HepG2 (cell line): ENCODE data around the gene CES2. TPM values are rescaled to one million over a fixed set of nuclear protein-coding genes. Genes with fewer than 3 reads are reported as not detected.

Experiments
- ATAC-seq: fragments of 200-7000 bp; cut with Tn5 transposase; 3 replicates; pipeline ENCODE4 v1.9.1; 2020; ENCODE audit warnings: mild to moderate bottlenecking, moderate library complexity
- BruUV-seq: library from RNA; stranded (reverse); fragments of 400-500 nt; replicated peaks from 2 replicates; lab custom pipeline; 2021; lab: Mats Ljungman, UMichigan
- CTCF ChIA-PET: fragments of 300-600 bp; formaldehyde crosslinking; extraction: SDS; loops from one replicate; lab custom pipeline; 2021; ENCODE audit warnings: low total read pairs, inconsistent platforms, low intra/inter-chr PET ratio; lab: Yijun Ruan, JAX
- POLR2A ChIA-PET: fragments of 350-600 bp; sonication (Branson Sonifier 250); formaldehyde crosslinking; loops from one replicate; lab custom pipeline; 2020; ENCODE audit warnings: antibody characterized with exemption, inconsistent platforms; lab: Yijun Ruan, JAX
- DNase-seq: peaks from one replicate; pipeline ENCODE4 v3.0.0-alpha.2; 2015; ENCODE audit warnings: low spot score
- FAIRE-seq: peaks from 3 replicates; lab custom pipeline; 2011; peaks lifted over from hg19 to GRCh38; lab: Jason Lieb, UNC
- H2AFZ ChIP-seq: one replicate; pipeline ENCODE4 v1.6.1; 2011; ENCODE audit warnings: low read length, inconsistent platforms
- H3K27ac ChIP-seq: fragments of 300-600 bp; 3 replicates; pipeline ENCODE4 v1.8.0; 2011; ENCODE audit warnings: mixed run types, mild to moderate bottlenecking, mixed read lengths, low read length, inconsistent platforms; ENCODE audit not compliant: insufficient read depth; ENCODE audit errors: extremely low read length
- H3K27me3 ChIP-seq, 2 experiments: fragments of 200-600 bp in 1 of 2; 2 replicates in 1 of 2; 3 replicates in 1 of 2; pipeline versions ENCODE4 v1.6.0 to v1.8.0; 2011; ENCODE audit warnings: low read length in 2 of 2, mild to moderate bottlenecking in 2 of 2, moderate library complexity in 2 of 2, inconsistent platforms in 1 of 2; ENCODE audit not compliant: insufficient read depth in 2 of 2, control insufficient read depth in 1 of 2
- H3K36me3 ChIP-seq, 2 experiments: fragments of 200-600 bp in 1 of 2; replicated peaks in 1 of 2; 2 replicates in 1 of 2; 3 replicates in 1 of 2; pipeline versions ENCODE4 v1.5.1 to v1.8.0; 2011; ENCODE audit warnings: low read length in 2 of 2, inconsistent platforms in 1 of 2; ENCODE audit not compliant: insufficient read depth in 2 of 2, control insufficient read depth in 1 of 2
- H3K4me1 ChIP-seq: 2 replicates; pipeline ENCODE4 v1.5.1; 2012; ENCODE audit warnings: low read length, inconsistent platforms; ENCODE audit not compliant: insufficient read depth
- H3K4me2 ChIP-seq: 2 replicates; pipeline ENCODE4 v1.6.0; 2011; ENCODE audit warnings: low read depth, low read length, inconsistent platforms
- H3K4me3 ChIP-seq, 3 experiments: fragments of 200-600 bp in 1 of 3; sonication (generic), shearing (Covaris generic) in 1 of 3; replicated peaks in 1 of 3; 2 replicates each; pipeline ENCODE4 v1.5.1; 2011 to 2016; ENCODE audit warnings: low read length in 3 of 3, inconsistent platforms in 2 of 3, low read depth in 2 of 3, mild to moderate bottlenecking in 2 of 3, control low read depth in 1 of 3, mixed read lengths in 1 of 3; ENCODE audit not compliant: insufficient read depth in 1 of 3
- H3K79me2 ChIP-seq: one replicate; pipeline ENCODE4 v1.6.1; 2011; ENCODE audit warnings: low read length, inconsistent platforms; ENCODE audit not compliant: insufficient read depth
- H3K9ac ChIP-seq: 2 replicates; pipeline ENCODE4 v1.6.0; 2011; ENCODE audit warnings: mild to moderate bottlenecking, low read depth, low read length, inconsistent platforms; ENCODE audit not compliant: insufficient read depth
- H3K9me3 ChIP-seq: 2 replicates; pipeline ENCODE4 v1.5.1; 2012; ENCODE audit warnings: mild to moderate bottlenecking, low read length
- H4K20me1 ChIP-seq: 2 replicates; pipeline ENCODE4 v1.6.0; 2011; ENCODE audit warnings: inconsistent platforms, mild to moderate bottlenecking, low read length, moderate library complexity; ENCODE audit not compliant: insufficient read depth
- ARNT2 ChIP-seq: sonication (generic); formaldehyde crosslinking; IDR thresholded peaks from 2 replicates; pipeline ENCODE4 v1.8.0; 2022; ENCODE audit warnings: mild to moderate bottlenecking, low read depth, missing genetic modification reagents, moderate library complexity
- BORCS8-MEF2B ChIP-seq: sonication (generic); formaldehyde crosslinking; IDR thresholded peaks from 2 replicates; pipeline ENCODE4 v1.8.0; 2022; ENCODE audit warnings: mild to moderate bottlenecking, missing genetic modification reagents
- GATAD2A ChIP-seq: IDR thresholded peaks from 2 replicates; pipeline ENCODE4 v1.6.1; 2016
- HBP1 ChIP-seq: IDR thresholded peaks from 2 replicates; pipeline ENCODE4 v1.6.1; 2016; ENCODE audit warnings: low read depth, control low read depth
- HMG20A ChIP-seq: IDR thresholded peaks from 2 replicates; pipeline ENCODE4 v1.6.1; 2016; ENCODE audit warnings: borderline replicate concordance
- IRF2 ChIP-seq: IDR thresholded peaks from 2 replicates; pipeline ENCODE4 v1.6.1; 2018; ENCODE audit warnings: missing genetic modification reagents, missing compliant biosample characterization
- IRF9 ChIP-seq: sonication (generic); formaldehyde crosslinking; IDR thresholded peaks from 2 replicates; pipeline ENCODE4 v1.8.0; 2022; ENCODE audit warnings: missing genetic modification reagents, mild to moderate bottlenecking, borderline replicate concordance
- KDM6A ChIP-seq: IDR thresholded peaks from 2 replicates; pipeline ENCODE4 v1.6.1; 2016; ENCODE audit warnings: low read depth
- SIX4 ChIP-seq: sonication (generic); formaldehyde crosslinking; IDR thresholded peaks from 2 replicates; pipeline ENCODE4 v1.4.0; 2020; ENCODE audit warnings: missing genetic modification reagents
- SRSF4 ChIP-seq: fragments of 200-400 bp; formaldehyde crosslinking; IDR thresholded peaks from one replicate; pipeline ENCODE4 v1.6.1; 2018; ENCODE audit warnings: mild to moderate bottlenecking, low read depth, low read length, moderate library complexity; ENCODE audit not compliant: poor library complexity, severe bottlenecking
- TCF7L2 ChIP-seq: IDR thresholded peaks from 2 replicates; pipeline ENCODE4 v1.6.1; 2011; ENCODE audit warnings: mild to moderate bottlenecking, low read depth, low read length, moderate library complexity
- ZNF136 ChIP-seq: sonication (generic); formaldehyde crosslinking; IDR thresholded peaks from 2 replicates; pipeline ENCODE4 v1.8.1; 2022; ENCODE audit warnings: low read depth, mild to moderate bottlenecking, moderate library complexity, missing genetic modification reagents
- ZNF253 ChIP-seq: sonication (generic); formaldehyde crosslinking; IDR thresholded peaks from 2 replicates; pipeline ENCODE4 v1.8.0; 2022; ENCODE audit warnings: mild to moderate bottlenecking, missing genetic modification reagents, borderline replicate concordance
- ZNF292 ChIP-seq: sonication (generic); formaldehyde crosslinking; IDR thresholded peaks from 2 replicates; pipeline ENCODE4 v1.8.1; 2022; ENCODE audit warnings: mild to moderate bottlenecking, low read depth, missing genetic modification reagents, borderline replicate concordance
- ZNF460 ChIP-seq: sonication (generic); formaldehyde crosslinking; IDR thresholded peaks from 2 replicates; pipeline ENCODE4 v1.5.1; 2020; ENCODE audit warnings: missing genetic modification reagents, mild to moderate bottlenecking, borderline replicate concordance
- ZNF616 ChIP-seq: sonication (generic); formaldehyde crosslinking; IDR thresholded peaks from 2 replicates; pipeline ENCODE4 v1.5.0; 2020; ENCODE audit warnings: low read depth, mild to moderate bottlenecking, missing genetic modification reagents
- ZNF747 ChIP-seq: sonication (generic); formaldehyde crosslinking; IDR thresholded peaks from 2 replicates; pipeline ENCODE4 v1.8.1; 2023; ENCODE audit warnings: missing genetic modification reagents, mild to moderate bottlenecking, borderline replicate concordance
- ZSCAN29 ChIP-seq: sonication (generic); formaldehyde crosslinking; conservative IDR thresholded peaks from 2 replicates; pipeline ENCODE4 v1.4.0; 2020; ENCODE audit warnings: mild to moderate bottlenecking, missing genetic modification reagents
- WGBS: methylation state at CpG from one replicate; pipeline ENCODE4 v1.1.6; 2017; ENCODE audit warnings: low lambda C conversion rate; 5-methylcytosine and 5-hydroxymethylcytosine counted together
- in situ Hi-C: cut with HindIII; loops from 2 replicates; pipeline ENCODE4 v1.10.0; 2017; ENCODE audit warnings: low pct_unique_long_range_greater_than_20kb; ENCODE audit not compliant: extremely low pct_ligation_motif_present
- intact Hi-C: fragments of 100-400 bp; cut with micrococcal nuclease; formaldehyde crosslinking; loops from one replicate; pipeline ENCODE4 v1.10.0; 2022; ENCODE audit not compliant: unreplicated experiment
- polyA plus RNA-seq, 8 experiments: library from polyadenylated mRNA; depleted of rRNA in 3 of 8; stranded (reverse) in 7 of 8; unstranded in 1 of 8; fragments of >200 nt; fragmentation: Illumina TruSeq in 4 of 8; extraction: Trizol in 4 of 8; gene quantifications; 2 replicates each; pipeline versions ENCODE4 v1.2.1 to v1.2.3, GENCODE V29; 2011 to 2016; ENCODE audit warnings: low read depth in 4 of 8, missing spikeins in 1 of 8, mixed read lengths in 1 of 8; ENCODE audit not compliant: insufficient read depth in 1 of 8
- total RNA-seq, 5 experiments: library from RNA; depleted of rRNA; stranded (reverse); fragments of >200 nt; fragmentation: Illumina TruSeq; extraction: Trizol; gene quantifications; 2 replicates each; pipeline ENCODE4 v1.2.3, GENCODE V29; 2016; ENCODE audit warnings: low read depth in 1 of 5

The CES2 gene
- total and polyA plus RNA-seq, 2 of the 13 experiments (the other 11 are each of a cell fraction or from before 2014, with no cell fraction given): 50.6 to 63.8 TPM

DNA sequence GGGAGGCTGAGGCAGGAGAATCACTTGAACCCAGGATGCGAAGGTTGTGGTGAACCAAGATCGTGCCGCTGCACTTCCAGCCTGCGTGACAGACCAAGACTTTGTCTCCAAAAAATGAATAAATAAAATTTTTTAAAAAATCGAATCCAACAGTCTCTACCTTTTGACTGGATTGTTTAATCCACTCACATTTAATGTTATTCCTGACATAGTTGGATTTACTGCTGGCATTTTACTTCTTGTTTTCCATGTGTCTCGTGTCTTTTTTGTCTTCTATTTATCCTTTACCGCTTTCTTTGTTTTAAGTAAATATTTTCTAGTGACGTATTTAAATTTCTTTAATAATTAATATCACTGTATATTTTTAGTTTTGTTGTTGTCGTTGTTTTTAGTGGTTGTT is 47.7 kb downstream of the CES2 start:
- H3K36me3 ChIP-seq: no peaks in the 10 kb centered on the region
- no peak overlapping the region for H3K27ac ChIP-seq
- peaks cover 4 to 7% of the 10 kb centered on the region in 2 experiments; a peak in 3 of 5 replicates for H3K27me3 ChIP-seq
- in situ Hi-C loops: no loop called here
- no peaks in the 10 kb centered on the region for H4K20me1 ChIP-seq
- H3K79me2 ChIP-seq: no peaks in the 10 kb centered on the region
- no peak for FAIRE-seq
- TF ChIP-seq ZNF292: no peak
- no peak for TF ChIP-seq IRF2 (CRISPR knock-in tag)
- no peak for TF ChIP-seq ZNF747 (CRISPR knock-in tag)
- TF ChIP-seq IRF9 (CRISPR knock-in tag): no peak
- TF ChIP-seq KDM6A (CRISPR knock-in tag): no peak
- TF ChIP-seq ZNF253 (CRISPR knock-in tag): no peak
- TF ChIP-seq ZNF136: no peak
- TF ChIP-seq GATAD2A (CRISPR knock-in tag): no peak
- no peak for TF ChIP-seq ZNF460 (CRISPR knock-in tag)
- H3K4me2 ChIP-seq: no peak overlapping the region
- H3K9ac ChIP-seq: no peak overlapping the region
- 52% methylated on average over 9 of the region's 9 CpGs for WGBS
- ATAC-seq: no peak
- intact Hi-C loops: no loop called here
- H3K4me3 ChIP-seq: no peak overlapping the region
- BruUV-seq: no TSS peak
- H3K4me1 ChIP-seq: peaks cover 25% of the 10 kb centered on the region
- no peaks in the 10 kb centered on the region for H3K9me3 ChIP-seq
- ChIA-PET CTCF (no interaction called here), POLR2A (no interaction called here)
- H2AFZ ChIP-seq: no peak overlapping the region
- no peak for DNase-seq

GRCh38 chr16:66984892-66985311 is 49.6 kb downstream of the CES2 start:
- peaks cover 0 to 1% of the 10 kb centered on the region in 2 experiments; a peak in 1 of 5 replicates for H3K27me3 ChIP-seq
- no peaks in the 10 kb centered on the region for H3K36me3 ChIP-seq
- intact Hi-C loops: no loop called here
- in situ Hi-C loops: no loop called here
- H3K4me3 ChIP-seq: no peak overlapping the region
- no peak overlapping the region for H3K27ac ChIP-seq
- no peak overlapping the region for H2AFZ ChIP-seq
- H3K79me2 ChIP-seq: no peaks in the 10 kb centered on the region
- no peak for DNase-seq
- H3K9me3 ChIP-seq: no peaks in the 10 kb centered on the region
- ChIA-PET POLR2A (no interaction called here), CTCF (no interaction called here)
- ATAC-seq: no peak
- no peak for FAIRE-seq
- H3K4me2 ChIP-seq: no peak overlapping the region
- H3K4me1 ChIP-seq: peaks cover 23% of the 10 kb centered on the region
- WGBS: 32% methylated on average over 4 of the region's 4 CpGs
- no TSS peak for BruUV-seq
- H3K9ac ChIP-seq: no peak overlapping the region
- H4K20me1 ChIP-seq: no peaks in the 10 kb centered on the region
- TF ChIP-seq SRSF4: no peak
- no peak for TF ChIP-seq ZNF616
- TF ChIP-seq BORCS8-MEF2B (CRISPR knock-in tag): no peak
- TF ChIP-seq TCF7L2: no peak
- no peak for TF ChIP-seq ZSCAN29
- no peak for TF ChIP-seq ARNT2 (CRISPR knock-in tag)
- no peak for TF ChIP-seq SIX4
- no peak for TF ChIP-seq HMG20A (CRISPR knock-in tag)
- TF ChIP-seq HBP1 (CRISPR knock-in tag): no peak
